ENCODE data around the gene TBC1D22A. TPM values are rescaled to one million over a fixed set of nuclear protein-coding genes. Genes with fewer than 3 reads are reported as not detected.

TBC1D22A gene
- polyA plus RNA-seq, 1 donor from 2014 or later, result 9.3 TPM

DNA sequence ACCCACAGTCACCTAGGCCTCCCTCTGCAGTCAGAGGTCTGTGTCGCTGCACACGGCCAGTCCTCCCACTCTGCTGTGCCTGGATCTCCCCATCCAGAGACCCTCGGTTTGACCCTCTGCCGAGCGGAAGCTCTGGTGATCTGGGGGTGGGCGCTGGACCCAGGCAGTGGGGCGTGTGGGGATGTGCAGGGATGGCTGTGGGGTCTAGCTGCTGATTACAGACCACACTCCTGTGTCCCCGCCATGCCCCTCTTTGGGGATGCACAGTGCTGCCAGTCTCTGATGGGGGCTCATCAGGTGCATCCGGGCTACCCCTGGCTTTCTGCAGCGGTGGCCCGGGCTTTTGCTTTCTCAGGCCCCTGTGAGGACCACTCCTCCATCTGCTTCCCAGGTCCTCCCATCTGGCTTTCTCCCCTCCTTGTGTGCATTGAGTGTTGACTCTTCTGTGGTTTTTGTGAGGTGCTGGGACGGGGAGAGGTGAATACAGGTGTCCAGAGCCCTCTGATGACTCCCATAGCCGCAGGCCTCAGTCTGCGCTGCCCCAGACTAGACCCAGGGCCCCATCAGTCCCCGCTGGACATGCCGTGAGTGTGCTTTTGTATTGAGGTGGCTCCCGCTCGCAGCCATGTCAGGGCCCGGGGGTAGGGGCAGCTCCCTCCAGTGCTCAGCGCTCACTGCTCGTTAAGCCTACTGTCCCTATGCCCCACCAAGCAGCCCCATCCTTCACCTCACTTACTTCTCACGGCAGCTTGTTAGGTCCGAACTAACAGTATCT lies 251.6 kb downstream of the TBC1D22A start:
- TF ChIP-seq, protein P1, sequence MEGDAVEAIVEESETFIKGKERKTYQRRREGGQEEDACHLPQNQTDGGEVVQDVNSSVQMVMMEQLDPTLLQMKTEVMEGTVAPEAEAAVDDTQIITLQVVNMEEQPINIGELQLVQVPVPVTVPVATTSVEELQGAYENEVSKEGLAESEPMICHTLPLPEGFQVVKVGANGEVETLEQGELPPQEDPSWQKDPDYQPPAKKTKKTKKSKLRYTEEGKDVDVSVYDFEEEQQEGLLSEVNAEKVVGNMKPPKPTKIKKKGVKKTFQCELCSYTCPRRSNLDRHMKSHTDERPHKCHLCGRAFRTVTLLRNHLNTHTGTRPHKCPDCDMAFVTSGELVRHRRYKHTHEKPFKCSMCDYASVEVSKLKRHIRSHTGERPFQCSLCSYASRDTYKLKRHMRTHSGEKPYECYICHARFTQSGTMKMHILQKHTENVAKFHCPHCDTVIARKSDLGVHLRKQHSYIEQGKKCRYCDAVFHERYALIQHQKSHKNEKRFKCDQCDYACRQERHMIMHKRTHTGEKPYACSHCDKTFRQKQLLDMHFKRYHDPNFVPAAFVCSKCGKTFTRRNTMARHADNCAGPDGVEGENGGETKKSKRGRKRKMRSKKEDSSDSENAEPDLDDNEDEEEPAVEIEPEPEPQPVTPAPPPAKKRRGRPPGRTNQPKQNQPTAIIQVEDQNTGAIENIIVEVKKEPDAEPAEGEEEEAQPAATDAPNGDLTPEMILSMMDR (IDR thresholded peaks at IDR 0.05; ENCODE audit: poor library complexity, severe bottlenecking), result no peak
- TF ChIP-seq RAD21 (conservative IDR thresholded peaks at IDR 0.05) (no peak), MXI1 (conservative IDR thresholded peaks at IDR 0.05; ENCODE audit: poor library complexity, severe bottlenecking) (no peak), TAF1 (IDR thresholded peaks at IDR 0.05; ENCODE audit: low read depth) (no peak), EZH2 (IDR thresholded peaks at IDR 0.05; ENCODE audit: borderline replicate concordance, insufficient read depth, low read length, poor library complexity, severe bottlenecking) (no peak), EP300 (conservative IDR thresholded peaks at IDR 0.05; ENCODE audit: poor library complexity, severe bottlenecking) (no peak), POLR2AphosphoS5 (IDR thresholded peaks at IDR 0.05) (no peak), SMC3 (conservative IDR thresholded peaks at IDR 0.05; ENCODE audit: poor library complexity) (no peak)
- TF ChIP-seq, protein P2, sequence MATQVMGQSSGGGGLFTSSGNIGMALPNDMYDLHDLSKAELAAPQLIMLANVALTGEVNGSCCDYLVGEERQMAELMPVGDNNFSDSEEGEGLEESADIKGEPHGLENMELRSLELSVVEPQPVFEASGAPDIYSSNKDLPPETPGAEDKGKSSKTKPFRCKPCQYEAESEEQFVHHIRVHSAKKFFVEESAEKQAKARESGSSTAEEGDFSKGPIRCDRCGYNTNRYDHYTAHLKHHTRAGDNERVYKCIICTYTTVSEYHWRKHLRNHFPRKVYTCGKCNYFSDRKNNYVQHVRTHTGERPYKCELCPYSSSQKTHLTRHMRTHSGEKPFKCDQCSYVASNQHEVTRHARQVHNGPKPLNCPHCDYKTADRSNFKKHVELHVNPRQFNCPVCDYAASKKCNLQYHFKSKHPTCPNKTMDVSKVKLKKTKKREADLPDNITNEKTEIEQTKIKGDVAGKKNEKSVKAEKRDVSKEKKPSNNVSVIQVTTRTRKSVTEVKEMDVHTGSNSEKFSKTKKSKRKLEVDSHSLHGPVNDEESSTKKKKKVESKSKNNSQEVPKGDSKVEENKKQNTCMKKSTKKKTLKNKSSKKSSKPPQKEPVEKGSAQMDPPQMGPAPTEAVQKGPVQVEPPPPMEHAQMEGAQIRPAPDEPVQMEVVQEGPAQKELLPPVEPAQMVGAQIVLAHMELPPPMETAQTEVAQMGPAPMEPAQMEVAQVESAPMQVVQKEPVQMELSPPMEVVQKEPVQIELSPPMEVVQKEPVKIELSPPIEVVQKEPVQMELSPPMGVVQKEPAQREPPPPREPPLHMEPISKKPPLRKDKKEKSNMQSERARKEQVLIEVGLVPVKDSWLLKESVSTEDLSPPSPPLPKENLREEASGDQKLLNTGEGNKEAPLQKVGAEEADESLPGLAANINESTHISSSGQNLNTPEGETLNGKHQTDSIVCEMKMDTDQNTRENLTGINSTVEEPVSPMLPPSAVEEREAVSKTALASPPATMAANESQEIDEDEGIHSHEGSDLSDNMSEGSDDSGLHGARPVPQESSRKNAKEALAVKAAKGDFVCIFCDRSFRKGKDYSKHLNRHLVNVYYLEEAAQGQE (IDR thresholded peaks at IDR 0.05; ENCODE audit: borderline replicate concordance), result no peak
- H3K27ac ChIP-seq (ENCODE audit: low read length), result no peak overlapping the region
- H3K9me2 ChIP-seq (ENCODE audit: insufficient read depth, low read length), result no peaks in the 10 kb centered on the region
- no peaks in the 10 kb centered on the region for H3F3A ChIP-seq (ENCODE audit: insufficient read depth, low read length, poor library complexity, severe bottlenecking)
- no peaks in the 10 kb centered on the region for H3K79me2 ChIP-seq (replicated peaks; ENCODE audit: insufficient read depth, low read length)
- no peaks in the 10 kb centered on the region for H3K27me3 ChIP-seq (ENCODE audit: insufficient read depth, low read depth, low read length)
- H3K9ac ChIP-seq (ENCODE audit: low read length), result no peak overlapping the region
- no peak overlapping the region for H3K4me3 ChIP-seq (ENCODE audit: low read length)
- no peaks in the 10 kb centered on the region for H3K36me3 ChIP-seq (ENCODE audit: insufficient read depth, low read length)
- no peaks in the 10 kb centered on the region for H3K9me3 ChIP-seq (ENCODE audit: low read length)
- no peak overlapping the region for H2AFZ ChIP-seq (ENCODE audit: low read depth, low read length)
- no peaks in the 10 kb centered on the region for H4K20me1 ChIP-seq (ENCODE audit: insufficient read depth)
- no peak overlapping the region for H3K4me2 ChIP-seq (ENCODE audit: low read length)

DNA sequence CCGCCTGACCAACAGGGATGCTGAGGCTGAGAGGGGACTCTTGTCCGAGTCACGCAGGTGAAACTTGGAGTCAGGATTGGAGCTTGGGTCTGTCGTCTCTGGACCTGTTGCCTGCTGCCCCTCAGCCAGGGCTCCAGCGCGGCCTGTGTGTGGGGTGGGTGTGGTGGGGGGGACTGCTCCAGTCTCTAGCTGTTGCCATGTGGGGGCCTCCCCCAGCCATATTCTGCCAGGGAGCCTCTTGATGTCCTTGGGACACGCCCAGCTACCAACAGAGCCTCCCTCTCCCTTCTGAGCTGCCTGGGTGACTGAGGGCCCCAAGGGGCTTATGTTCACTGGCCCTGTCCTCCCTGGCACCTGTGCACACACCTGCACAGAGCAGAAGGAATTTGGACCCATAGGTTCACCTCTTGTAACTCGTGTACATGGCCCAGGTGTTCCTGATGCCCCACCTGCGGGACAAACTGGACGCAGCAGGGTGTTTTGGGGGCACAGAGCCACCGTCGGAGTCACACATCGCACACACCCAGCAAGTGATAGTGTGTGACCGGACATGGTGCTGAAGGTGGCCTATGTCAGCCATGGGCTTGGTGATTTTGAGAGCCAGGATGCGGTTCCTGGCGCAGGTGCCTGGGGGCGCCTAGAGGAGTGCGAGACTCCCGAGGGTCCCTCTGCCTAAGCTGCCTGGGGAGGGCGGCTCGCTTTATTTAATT lies 252.3 kb downstream of the TBC1D22A start:
- H3K79me2 ChIP-seq (replicated peaks; ENCODE audit: insufficient read depth, low read length), result no peaks in the 10 kb centered on the region
- no peaks in the 10 kb centered on the region for H3K27me3 ChIP-seq (ENCODE audit: insufficient read depth, low read depth, low read length)
- no peak overlapping the region for H3K4me2 ChIP-seq (ENCODE audit: low read length)
- no peaks in the 10 kb centered on the region for H3K9me2 ChIP-seq (ENCODE audit: insufficient read depth, low read length)
- no peak overlapping the region for H3K27ac ChIP-seq (ENCODE audit: low read length)
- H3K36me3 ChIP-seq (ENCODE audit: insufficient read depth, low read length), result no peaks in the 10 kb centered on the region
- no peaks in the 10 kb centered on the region for H3F3A ChIP-seq (ENCODE audit: insufficient read depth, low read length, poor library complexity, severe bottlenecking)
- H2AFZ ChIP-seq (ENCODE audit: low read depth, low read length), result no peak overlapping the region
- TF ChIP-seq RAD21 (conservative IDR thresholded peaks at IDR 0.05), result no peak
- no peak for TF ChIP-seq EP300 (conservative IDR thresholded peaks at IDR 0.05; ENCODE audit: poor library complexity, severe bottlenecking)
- TF ChIP-seq EZH2 (IDR thresholded peaks at IDR 0.05; ENCODE audit: borderline replicate concordance, insufficient read depth, low read length, poor library complexity, severe bottlenecking), result no peak
- TF ChIP-seq TAF1 (IDR thresholded peaks at IDR 0.05; ENCODE audit: low read depth), result no peak
- no peak for TF ChIP-seq MXI1 (conservative IDR thresholded peaks at IDR 0.05; ENCODE audit: poor library complexity, severe bottlenecking)
- TF ChIP-seq POLR2AphosphoS5 (IDR thresholded peaks at IDR 0.05), result no peak
- no peak for TF ChIP-seq SMC3 (conservative IDR thresholded peaks at IDR 0.05; ENCODE audit: poor library complexity)
- TF ChIP-seq, protein P2 (IDR thresholded peaks at IDR 0.05; ENCODE audit: borderline replicate concordance), result no peak
- no peak overlapping the region for H3K9ac ChIP-seq (ENCODE audit: low read length)
- no peak overlapping the region for H3K4me3 ChIP-seq (ENCODE audit: low read length)
- H4K20me1 ChIP-seq (ENCODE audit: insufficient read depth), result no peaks in the 10 kb centered on the region
- no peaks in the 10 kb centered on the region for H3K9me3 ChIP-seq (ENCODE audit: low read length)
